HG03354 (cell line): ENCODE measurements around the gene CYS1.

Source experiments
- ATAC-seq: cut with Tn5 transposase; IDR thresholded peaks from one replicate; pipeline ENCODE4 v1.9.1; 2021; ENCODE audit warnings: mild to moderate bottlenecking; ENCODE audit not compliant: unreplicated experiment, poor library complexity, severe bottlenecking

CYS1 gene

GRCh38 chr2:10054976-10055375 is 25.2 kb downstream of the CYS1 start:
- no peak for ATAC-seq

DNA sequence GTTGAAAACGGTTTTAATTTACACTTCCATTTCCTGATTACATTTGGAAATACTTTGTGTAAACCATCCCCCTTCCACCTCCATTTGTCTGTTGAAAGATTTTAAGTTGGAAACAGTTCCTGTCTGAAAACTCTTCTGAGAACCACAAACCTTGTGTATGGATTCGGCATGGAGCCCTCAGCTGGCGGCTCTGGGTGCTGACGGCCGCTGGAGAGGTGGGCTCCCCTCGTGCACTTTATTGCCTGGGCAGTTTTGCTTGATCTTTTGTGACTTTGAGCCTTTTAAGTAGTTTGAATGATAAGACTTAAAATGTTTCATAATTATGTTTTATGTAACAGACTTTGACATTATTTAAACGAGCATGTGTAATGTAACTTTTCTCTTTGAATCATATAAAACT is 25.8 kb downstream of the CYS1 start:
- no peak for ATAC-seq

- no peak for ATAC-seq
Observed at GRCh38 chr2:10053351-10053750, 26.9 kb downstream of the CYS1 start.

DNA sequence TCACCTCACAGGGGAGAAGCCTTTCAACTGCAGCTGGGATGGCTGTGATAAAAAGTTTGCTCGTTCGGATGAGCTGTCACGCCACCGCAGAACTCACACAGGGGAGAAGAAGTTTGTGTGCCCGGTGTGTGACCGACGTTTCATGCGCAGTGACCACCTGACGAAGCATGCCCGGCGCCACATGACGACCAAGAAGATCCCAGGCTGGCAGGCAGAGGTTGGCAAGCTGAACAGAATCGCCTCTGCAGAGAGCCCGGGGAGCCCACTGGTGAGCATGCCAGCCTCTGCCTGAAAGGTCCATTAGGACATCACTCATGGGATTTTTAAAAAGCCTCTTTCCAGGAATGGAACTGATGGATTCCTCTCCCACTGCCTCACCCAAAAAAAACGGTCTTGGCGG is 28.0 kb downstream of the CYS1 start:
- no peak for ATAC-seq

- ATAC-seq: no peak
Observed at GRCh38 chr2:10048501-10049171, 31.6 kb downstream of the CYS1 start.

GRCh38 chr2:10047616-10048500 is 32.4 kb downstream of the CYS1 start:
- ATAC-seq: no peak

DNA sequence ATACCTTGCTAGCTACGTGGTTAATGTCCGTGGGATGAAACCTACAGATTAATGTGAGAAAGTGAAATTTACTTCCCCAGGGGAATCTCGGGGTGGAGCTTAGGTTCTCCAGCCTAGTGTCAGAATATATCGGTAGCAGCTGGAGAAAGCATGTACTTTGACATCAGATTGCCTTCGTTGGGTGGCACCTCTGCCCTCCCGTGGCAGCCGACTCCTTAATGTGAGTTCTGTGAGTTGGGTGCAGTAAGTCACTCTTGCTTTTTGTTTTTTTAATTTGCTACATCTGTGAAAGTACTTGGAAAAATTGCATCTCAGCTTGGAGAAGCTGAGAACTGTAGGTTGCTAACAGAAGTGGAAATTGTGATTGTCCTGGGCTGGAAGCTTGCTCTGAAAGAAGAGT is 33.3 kb downstream of the CYS1 start:
- ATAC-seq: no peak

- no peak for ATAC-seq
Observed at GRCh38 chr2:10045561-10046355, 34.5 kb downstream of the CYS1 start.

GRCh38 chr2:10043906-10044601 is 36.2 kb downstream of the CYS1 start:
- peak; percentile 55 for ATAC-seq

DNA sequence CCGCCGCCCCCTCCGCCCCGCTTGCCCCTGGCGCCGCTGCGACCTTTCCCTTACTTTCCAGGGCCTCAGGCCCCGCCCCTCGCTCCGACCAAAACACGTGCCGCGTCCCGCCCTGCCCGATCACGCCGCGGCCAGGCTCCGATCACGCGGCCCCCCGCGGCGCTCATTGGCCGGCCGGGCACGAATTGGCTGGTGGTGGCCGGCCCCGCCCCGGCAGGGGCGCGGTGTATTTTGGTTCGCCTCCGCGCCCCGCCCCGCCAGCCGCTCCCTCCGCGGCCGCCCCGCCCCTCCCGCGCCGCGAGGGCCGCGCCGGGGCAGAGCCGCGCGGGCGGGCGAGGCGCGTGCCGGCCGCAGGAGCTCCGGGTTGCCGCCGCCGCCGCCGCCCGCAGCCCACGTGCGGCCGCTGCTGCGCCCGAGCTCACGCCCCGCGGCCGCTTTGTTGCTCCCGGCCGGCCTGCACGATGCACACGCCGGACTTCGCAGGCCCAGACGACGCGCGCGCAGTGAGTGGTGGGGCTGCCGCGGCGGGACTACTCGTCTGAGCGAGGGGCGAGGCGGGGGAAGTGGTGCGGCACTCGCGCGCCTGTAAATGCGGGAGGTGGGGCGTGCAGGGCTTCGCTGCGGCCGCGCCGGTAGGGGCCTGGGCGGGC is 36.8 kb downstream of the CYS1 start, which contains the start of gene KLF11:
KLF11 (plus strand) TSS at position 295 of the 650 bp plus-strand sequence; CDS start at position 462, 167 bp downstream.
- peak; percentile 83 for ATAC-seq

GRCh38 chr2:10042301-10043161 is 37.7 kb downstream of the CYS1 start:
- ATAC-seq: no peak

DNA sequence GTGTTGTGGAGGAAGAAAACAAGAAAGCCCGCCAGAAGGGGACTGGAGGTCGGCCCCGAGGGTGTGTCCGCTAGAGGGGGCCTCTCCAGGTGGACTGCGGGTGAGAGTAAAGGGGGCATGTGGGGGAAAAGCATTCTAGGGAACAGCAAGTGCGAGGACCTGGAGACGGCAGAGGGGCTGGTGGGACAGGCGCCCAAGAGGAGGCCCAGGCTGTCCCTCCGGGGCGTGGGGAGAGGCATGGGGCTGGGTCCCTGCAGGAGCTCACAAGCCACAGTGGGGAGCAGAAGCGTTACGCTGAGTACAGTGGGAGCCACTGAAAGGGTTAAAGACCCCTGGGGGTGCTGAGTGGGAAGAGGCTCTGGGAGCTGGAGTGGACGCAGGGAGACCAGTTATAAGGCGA is 38.5 kb downstream of the CYS1 start:
- no peak for ATAC-seq

- ATAC-seq: no peak
Observed at GRCh38 chr2:10039658-10040410, 40.4 kb downstream of the CYS1 start.

DNA sequence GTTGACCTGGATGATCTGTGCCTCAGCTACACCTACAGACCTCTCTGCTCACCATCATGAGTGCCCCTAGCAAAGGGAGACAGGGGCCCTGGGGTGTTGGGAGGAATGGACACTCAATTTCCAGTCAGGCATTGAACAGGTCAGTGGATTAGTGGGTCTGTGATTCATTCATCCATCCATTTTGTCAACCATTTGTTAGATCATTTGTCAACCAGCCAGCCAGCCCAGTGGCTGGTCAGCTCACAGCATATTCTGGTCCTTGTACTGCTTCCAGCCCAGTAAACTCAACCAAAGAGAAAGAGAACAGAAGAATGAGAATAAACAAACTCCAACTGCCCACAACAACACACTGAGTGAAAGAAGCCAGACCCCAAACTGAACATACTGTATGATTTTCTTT is 41.5 kb downstream of the CYS1 start:
- ATAC-seq: no peak

GRCh38 chr2:10038123-10038522 is 42.1 kb downstream of the CYS1 start:
- no peak for ATAC-seq

- no peak for ATAC-seq
Observed at GRCh38 chr2:10036095-10036884, 43.9 kb downstream of the CYS1 start.

DNA sequence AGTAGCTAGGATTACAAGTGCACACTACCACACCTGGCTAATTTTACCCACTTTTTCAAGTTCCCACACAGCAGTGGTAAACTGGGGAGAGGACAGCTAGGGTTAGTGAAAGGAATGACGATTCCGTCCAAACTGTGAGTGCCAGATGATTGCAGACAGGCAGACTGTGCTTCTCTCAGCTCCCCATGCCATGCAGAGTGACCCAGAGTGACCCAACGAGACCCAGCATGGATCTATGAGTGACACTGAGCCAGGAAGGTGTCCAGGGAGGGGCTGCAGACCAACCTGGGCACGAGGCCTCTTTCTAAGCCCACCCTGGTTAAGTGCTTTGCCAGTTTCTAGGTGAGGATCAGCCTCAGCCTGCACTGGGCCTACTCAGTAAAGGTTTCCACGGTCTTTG is 44.6 kb downstream of the CYS1 start:
- ATAC-seq: no peak
